ENCODE data around the gene MYOM3.

MYOM3 gene

DNA sequence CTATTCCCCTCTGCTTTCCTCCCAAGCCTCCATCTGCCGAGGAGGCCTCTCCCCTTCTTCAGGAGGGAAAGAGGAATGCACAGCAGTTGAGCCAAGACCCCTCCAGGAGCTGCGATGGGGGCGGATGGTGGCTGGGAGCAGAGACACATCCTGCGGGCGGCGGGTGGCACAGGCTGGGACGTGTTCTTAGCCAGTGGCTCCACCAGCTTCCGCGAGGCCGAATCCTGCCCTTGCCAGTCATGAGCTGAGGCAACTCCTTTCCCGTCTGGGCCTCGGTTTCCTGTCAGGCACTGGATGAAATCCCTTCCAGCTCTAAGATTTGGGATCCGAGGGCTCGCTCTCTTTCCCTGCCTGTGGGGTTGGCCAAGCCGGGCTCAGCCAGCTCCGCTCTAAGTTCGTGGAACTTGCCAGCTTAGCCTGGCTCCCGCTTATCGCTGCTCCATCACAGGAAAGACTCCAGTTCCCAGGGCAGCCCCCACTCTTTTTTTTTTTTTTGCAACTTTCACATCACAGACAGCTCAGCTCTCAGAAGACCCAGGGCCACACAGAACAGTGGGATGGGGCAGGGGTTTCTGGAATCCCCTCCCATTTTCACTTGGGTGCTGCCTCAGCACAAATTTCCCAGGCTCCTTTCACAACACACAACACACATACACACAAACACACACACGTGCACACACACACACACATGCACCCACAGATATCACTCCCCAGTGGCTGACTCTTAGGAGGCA is 506 bp downstream of the MYOM3 start:
- no peaks in the 10 kb centered on the region; the same call in 1 of the 2 replicates for H3K27me3 ChIP-seq (ENCODE audit: insufficient read depth, low read length)
- H3K4me3 ChIP-seq (ENCODE audit: low read length), result no peak overlapping the region
- no peak overlapping the region for H3K27ac ChIP-seq (ENCODE audit: low read depth, low read length)
- H3K9ac ChIP-seq (ENCODE audit: low read depth, low read length), result no peak overlapping the region
- H3K36me3 ChIP-seq (ENCODE audit: insufficient read depth, low read length), result no peaks in the 10 kb centered on the region
- 88% methylated on average over 20 of the region's 20 CpGs for WGBS
- peaks cover 10% of the 10 kb centered on the region for H3K4me1 ChIP-seq (ENCODE audit: insufficient read depth, low read length)
- no peaks in the 10 kb centered on the region for H3K9me3 ChIP-seq (ENCODE audit: insufficient read depth, low read depth, low read length)

DNA sequence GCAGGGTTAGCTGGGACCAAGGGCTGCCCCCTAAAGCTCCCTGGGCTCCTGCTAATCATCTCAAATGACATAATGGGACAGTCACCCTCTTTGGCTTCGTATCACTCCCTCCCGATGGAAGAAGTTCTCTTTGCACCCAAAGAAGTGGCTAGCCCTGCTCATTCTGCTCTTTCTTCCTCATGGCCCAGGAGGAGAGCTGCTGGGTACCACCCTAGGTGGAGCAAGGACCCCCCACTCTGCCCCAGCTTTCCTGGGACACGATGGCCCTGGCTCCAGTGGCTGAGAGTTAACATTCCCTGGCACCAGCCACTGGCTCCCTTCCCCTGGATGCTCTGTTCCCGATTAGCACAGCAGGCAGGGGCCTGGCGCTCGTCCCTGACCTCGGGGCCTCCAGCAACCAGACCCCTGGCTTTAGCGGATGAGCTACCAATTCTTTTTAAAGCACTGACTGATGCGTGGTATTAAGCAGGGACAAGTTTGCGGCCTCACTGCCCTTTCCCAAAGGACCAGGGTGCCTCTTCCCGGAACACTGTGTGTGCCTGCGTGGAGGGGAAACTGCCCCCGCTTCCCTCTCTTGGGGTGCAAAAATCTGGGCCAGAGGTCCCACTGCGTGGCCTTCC is 1.2 kb downstream of the MYOM3 start:
- Histone ChIP-seq H3K27ac (ENCODE audit: low read depth, low read length) (no peak overlapping the region), H3K9me3 (ENCODE audit: insufficient read depth, low read depth, low read length) (no peaks in the 10 kb centered on the region), H3K27me3 (ENCODE audit: insufficient read depth, low read length) (no peaks in the 10 kb centered on the region; the same call in 1 of the 2 replicates), H3K4me1 (ENCODE audit: insufficient read depth, low read length) (peaks cover 10% of the 10 kb centered on the region), H3K4me3 (ENCODE audit: low read length) (no peak overlapping the region), H3K9ac (ENCODE audit: low read depth, low read length) (no peak overlapping the region), H3K36me3 (ENCODE audit: insufficient read depth, low read length) (no peaks in the 10 kb centered on the region)
- 89% methylated on average over 14 of the region's 14 CpGs for WGBS

DNA sequence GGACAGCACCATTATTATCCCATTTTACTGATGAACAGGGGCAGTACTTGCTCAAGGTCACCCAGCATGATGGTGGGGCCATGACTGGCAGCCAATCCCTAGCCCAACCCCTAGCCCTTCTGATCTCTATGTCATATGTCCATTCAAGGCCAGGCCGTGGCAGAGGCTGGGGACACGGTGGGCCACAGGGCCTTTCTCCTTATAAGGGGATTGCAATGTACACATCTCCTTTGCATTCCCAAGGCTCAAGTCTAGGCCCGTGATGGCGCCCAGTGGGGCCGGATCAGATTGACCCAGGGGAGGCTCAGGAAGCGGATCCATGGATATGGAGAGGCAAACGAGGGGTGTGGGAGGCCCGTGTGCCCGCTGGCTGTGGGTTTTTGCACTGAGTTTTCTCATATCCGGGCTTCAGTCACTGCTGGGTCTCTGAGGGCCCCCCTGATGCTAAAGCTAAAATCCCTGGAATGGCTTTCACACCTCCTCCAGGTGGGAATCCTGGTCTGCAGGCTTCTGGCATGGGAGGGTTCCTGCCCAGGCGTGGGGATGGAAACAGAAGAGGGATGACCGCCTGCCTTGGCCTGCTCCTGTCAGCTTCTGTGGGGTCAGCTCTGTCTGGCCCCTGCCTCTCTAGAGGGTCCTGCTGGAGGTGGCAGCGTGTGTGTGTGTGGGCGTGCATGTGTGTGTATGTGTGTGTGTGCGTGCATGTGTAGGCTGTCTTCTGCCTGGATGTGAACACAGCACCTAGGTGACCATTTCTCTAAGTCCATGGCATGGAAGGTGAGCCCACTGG is 2.1 kb downstream of the MYOM3 start:
- Histone ChIP-seq H3K9me3 (ENCODE audit: insufficient read depth, low read depth, low read length) (no peaks in the 10 kb centered on the region), H3K27ac (ENCODE audit: low read depth, low read length) (no peak overlapping the region), H3K36me3 (ENCODE audit: insufficient read depth, low read length) (no peaks in the 10 kb centered on the region), H3K27me3 (ENCODE audit: insufficient read depth, low read length) (no peaks in the 10 kb centered on the region; the same call in 1 of the 2 replicates), H3K9ac (ENCODE audit: low read depth, low read length) (no peak overlapping the region), H3K4me3 (ENCODE audit: low read length) (no peak overlapping the region), H3K4me1 (ENCODE audit: insufficient read depth, low read length) (peaks cover 9% of the 10 kb centered on the region)
- WGBS, result 90% methylated on average over 15 of the region's 15 CpGs

DNA sequence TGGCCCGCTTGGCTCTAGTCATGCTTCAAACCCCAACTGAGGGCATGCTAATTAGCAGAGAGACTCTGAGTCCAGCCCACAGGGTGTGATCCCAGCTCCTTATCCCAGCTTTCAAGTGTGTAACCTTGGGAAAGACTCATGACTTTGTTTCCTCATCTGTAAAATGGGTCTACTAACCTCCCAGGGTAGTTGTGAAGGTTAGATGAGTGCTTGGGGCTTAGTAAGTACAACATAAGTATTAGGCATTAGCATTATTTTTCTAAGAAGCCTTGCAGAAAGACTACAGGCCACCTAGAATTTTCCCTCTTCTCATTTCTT is 2.8 kb downstream of the MYOM3 start:
- H3K9me3 ChIP-seq (ENCODE audit: insufficient read depth, low read depth, low read length), result no peaks in the 10 kb centered on the region
- no peak overlapping the region for H3K9ac ChIP-seq (ENCODE audit: low read depth, low read length)
- no peak overlapping the region for H3K27ac ChIP-seq (ENCODE audit: low read depth, low read length)
- H3K36me3 ChIP-seq (ENCODE audit: insufficient read depth, low read length), result no peaks in the 10 kb centered on the region
- H3K27me3 ChIP-seq (ENCODE audit: insufficient read depth, low read length), result no peaks in the 10 kb centered on the region; the same call in 1 of the 2 replicates
- peaks cover 6% of the 10 kb centered on the region; the same call in 1 of the 2 replicates for H3K4me1 ChIP-seq (ENCODE audit: insufficient read depth, low read length)
- 94% methylated on average over 1 of the region's 1 CpG for WGBS
- H3K4me3 ChIP-seq (ENCODE audit: low read length), result no peak overlapping the region

DNA sequence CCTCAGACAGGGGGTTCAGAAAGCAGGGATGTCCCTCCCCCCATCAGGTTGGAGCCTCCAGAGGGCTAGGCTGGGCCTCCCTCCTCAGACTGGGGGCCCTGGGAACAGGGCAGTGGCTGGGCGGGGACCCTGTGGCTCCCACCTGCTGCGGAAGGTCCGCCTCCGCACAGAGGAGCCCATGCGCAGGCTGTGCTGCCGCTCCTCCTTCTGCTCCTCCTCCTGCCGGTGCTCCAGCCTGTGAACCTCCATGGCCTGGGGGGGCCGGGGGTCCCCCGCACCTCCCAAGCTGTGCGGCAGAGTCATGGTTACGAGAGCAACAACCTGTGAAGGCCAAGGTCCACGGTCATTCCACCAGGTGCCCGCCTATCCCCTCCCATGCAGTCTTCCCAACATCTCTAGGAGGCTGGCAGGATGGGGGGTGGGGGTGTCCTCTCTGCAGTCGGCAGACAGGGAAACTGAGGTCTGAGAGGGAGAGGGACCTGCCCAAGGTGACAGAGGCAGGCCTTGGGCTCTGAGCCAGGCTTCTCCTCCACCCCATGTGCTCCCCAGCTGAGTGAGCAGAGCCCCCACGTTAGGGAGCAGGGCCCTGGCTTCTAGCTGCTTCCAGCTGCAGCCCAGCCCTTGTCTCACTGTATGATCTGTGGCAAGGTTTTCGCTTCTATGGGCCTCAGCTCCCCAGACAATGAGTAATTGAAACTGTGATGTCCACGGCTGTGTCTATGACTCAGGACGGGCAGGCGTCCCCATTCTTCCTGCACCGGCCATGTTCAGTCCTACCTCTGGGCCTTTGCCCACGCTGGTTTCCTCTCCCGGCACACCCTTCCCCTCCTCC is 3.4 kb downstream of the MYOM3 start:
- Histone ChIP-seq H3K27me3 (ENCODE audit: insufficient read depth, low read length) (no peaks in the 10 kb centered on the region; the same call in 1 of the 2 replicates), H3K27ac (ENCODE audit: low read depth, low read length) (no peak overlapping the region), H3K36me3 (ENCODE audit: insufficient read depth, low read length) (no peaks in the 10 kb centered on the region), H3K9ac (ENCODE audit: low read depth, low read length) (no peak overlapping the region), H3K9me3 (ENCODE audit: insufficient read depth, low read depth, low read length) (no peaks in the 10 kb centered on the region), H3K4me1 (ENCODE audit: insufficient read depth, low read length) (peaks cover 6% of the 10 kb centered on the region; the same call in 1 of the 2 replicates), H3K4me3 (ENCODE audit: low read length) (no peak overlapping the region)
- WGBS, result 85% methylated on average over 22 of the region's 22 CpGs

DNA sequence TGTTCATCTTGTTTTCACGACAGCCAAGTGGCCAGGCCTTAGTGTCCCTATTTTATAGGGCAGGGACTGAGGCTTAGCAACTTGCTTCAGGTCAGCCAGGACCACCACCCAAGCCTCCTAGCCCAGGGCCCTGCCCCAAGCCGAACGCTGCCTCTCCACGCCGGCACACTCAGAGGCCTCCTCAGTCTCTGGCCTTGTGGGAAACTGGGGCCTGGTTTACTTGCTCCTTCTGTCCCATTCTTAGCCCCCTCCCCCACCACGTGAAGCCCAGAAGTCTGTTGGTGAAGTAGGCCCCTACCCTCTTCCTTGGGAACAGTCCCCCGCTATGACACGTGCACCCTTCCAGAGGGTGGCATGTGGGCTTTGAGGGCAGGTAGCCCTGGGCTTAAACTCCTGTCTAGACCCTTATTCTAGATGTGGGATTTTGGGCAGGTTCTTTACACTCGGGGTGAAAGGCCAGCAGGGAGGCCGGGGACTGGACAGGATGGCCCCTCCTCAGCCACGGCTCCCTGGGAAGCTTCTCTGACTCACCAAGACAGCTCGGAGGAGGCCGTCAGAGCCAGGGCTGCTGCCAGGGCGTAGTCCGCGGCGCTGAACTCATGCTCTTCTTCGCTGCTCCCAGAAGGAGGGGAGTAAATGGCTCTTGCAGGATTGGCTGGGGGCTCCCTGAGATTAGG is 4.3 kb downstream of the MYOM3 start:
- Histone ChIP-seq H3K9me3 (ENCODE audit: insufficient read depth, low read depth, low read length) (no peaks in the 10 kb centered on the region), H3K4me1 (ENCODE audit: insufficient read depth, low read length) (peaks cover 6% of the 10 kb centered on the region; the same call in 1 of the 2 replicates), H3K4me3 (ENCODE audit: low read length) (no peak overlapping the region), H3K27me3 (ENCODE audit: insufficient read depth, low read length) (no peaks in the 10 kb centered on the region; the same call in 1 of the 2 replicates), H3K9ac (ENCODE audit: low read depth, low read length) (no peak overlapping the region), H3K27ac (ENCODE audit: low read depth, low read length) (no peak overlapping the region), H3K36me3 (ENCODE audit: insufficient read depth, low read length) (no peaks in the 10 kb centered on the region)
- 70% methylated on average over 18 of the region's 18 CpGs for WGBS

DNA sequence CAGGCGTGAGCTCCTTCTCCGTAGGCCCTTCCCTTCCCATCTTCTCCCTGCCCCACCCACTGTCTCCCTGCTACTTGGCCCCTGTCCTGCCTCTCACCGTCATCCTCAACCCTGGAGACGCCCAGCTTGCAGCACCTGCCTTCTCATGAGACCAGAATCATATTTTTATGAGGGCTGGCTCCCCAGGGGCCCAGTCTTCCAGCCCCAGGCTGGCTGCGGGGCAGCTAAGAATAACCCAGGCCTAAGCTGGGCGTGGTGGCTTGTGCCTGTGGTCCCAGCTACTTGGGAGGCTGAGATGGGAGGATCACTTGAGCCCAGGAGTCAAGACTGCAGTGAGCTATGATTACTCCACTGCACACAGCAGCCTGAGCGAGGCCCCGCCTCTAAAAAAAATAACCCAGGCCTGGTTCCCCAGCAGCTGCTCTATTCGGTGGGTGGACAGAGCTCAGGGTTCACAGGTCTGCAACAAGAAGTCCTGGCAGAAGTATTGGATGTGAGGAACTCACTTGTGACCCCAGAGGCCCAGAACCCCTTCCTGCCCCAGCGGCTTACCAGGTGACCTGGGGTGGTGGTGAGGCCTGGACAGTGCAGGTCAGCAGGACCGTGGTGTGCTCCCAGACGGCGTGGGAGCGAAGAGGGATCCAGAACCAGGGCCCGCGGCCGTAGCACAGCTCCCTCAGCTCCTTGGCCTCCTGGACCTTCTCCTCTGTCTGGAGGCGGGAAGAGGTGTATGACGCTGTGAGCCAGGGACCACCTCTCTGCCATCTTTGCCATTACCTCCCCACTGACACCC is 6.4 kb downstream of the MYOM3 start:
- H3K9ac ChIP-seq (ENCODE audit: low read depth, low read length), result no peak overlapping the region
- no peaks in the 10 kb centered on the region for H3K27me3 ChIP-seq (ENCODE audit: insufficient read depth, low read length)
- 89% methylated on average over 19 of the region's 19 CpGs for WGBS
- H3K36me3 ChIP-seq (ENCODE audit: insufficient read depth, low read length), result no peaks in the 10 kb centered on the region
- no peaks in the 10 kb centered on the region for H3K9me3 ChIP-seq (ENCODE audit: insufficient read depth, low read depth, low read length)
- peaks cover 6% of the 10 kb centered on the region; the same call in 1 of the 2 replicates for H3K4me1 ChIP-seq (ENCODE audit: insufficient read depth, low read length)
- no peak overlapping the region for H3K27ac ChIP-seq (ENCODE audit: low read depth, low read length)
- H3K4me3 ChIP-seq (ENCODE audit: low read length), result no peak overlapping the region

DNA sequence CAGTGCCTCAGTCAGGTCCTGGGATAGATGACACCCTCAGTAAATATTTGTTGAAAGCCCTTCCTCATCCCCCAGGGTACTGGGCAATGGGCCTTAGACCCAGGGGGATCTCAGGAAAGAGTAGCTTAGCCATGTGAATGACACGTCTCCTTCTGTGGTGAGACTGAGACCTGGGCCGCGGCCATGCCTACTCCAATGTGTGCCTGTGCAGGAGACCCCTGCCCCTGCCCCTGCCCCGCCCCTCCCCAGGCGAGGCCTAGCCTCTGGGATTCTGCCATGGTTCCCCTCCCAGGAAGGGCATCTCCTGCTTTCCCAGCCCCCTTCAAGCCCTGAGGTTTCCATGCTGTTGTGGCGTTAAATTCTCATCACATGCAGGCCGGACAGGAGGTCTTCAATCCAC is 7.1 kb downstream of the MYOM3 start:
- no peaks in the 10 kb centered on the region for H3K9me3 ChIP-seq (ENCODE audit: insufficient read depth, low read depth, low read length)
- no peak overlapping the region for H3K9ac ChIP-seq (ENCODE audit: low read depth, low read length)
- WGBS, result 92% methylated on average over 7 of the region's 7 CpGs
- H3K27ac ChIP-seq (ENCODE audit: low read depth, low read length), result no peak overlapping the region
- peaks cover 6% of the 10 kb centered on the region; the same call in 1 of the 2 replicates for H3K4me1 ChIP-seq (ENCODE audit: insufficient read depth, low read length)
- H3K27me3 ChIP-seq (ENCODE audit: insufficient read depth, low read length), result no peaks in the 10 kb centered on the region
- H3K36me3 ChIP-seq (ENCODE audit: insufficient read depth, low read length), result no peaks in the 10 kb centered on the region
- no peak overlapping the region for H3K4me3 ChIP-seq (ENCODE audit: low read length)

DNA sequence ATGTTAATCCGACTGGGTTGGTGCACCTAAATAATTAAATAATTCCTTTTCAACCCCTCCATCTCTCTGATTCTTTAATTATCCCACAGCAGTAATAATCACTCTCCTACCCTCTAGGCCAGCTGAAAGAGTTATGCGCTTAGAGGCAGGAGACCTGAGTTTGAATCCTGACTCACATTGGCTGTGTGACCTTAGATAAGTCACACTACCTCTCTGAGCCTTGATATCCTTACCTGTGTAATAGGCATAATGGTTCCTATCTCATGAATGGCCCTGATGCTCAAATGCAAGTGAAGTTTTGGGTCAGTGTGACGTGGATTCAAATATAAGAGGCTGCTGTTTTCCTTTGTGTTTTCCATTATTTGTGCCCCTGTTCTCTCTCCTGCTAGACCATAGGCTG is 8.1 kb downstream of the MYOM3 start:
- no peaks in the 10 kb centered on the region for H3K27me3 ChIP-seq (ENCODE audit: insufficient read depth, low read length)
- peaks cover 6% of the 10 kb centered on the region; the same call in 1 of the 2 replicates for H3K4me1 ChIP-seq (ENCODE audit: insufficient read depth, low read length)
- H3K27ac ChIP-seq (ENCODE audit: low read depth, low read length), result no peak overlapping the region
- 98% methylated on average over 3 of the region's 3 CpGs for WGBS
- no peaks in the 10 kb centered on the region for H3K36me3 ChIP-seq (ENCODE audit: insufficient read depth, low read length)
- H3K9ac ChIP-seq (ENCODE audit: low read depth, low read length), result no peak overlapping the region
- H3K9me3 ChIP-seq (ENCODE audit: insufficient read depth, low read depth, low read length), result no peaks in the 10 kb centered on the region
- H3K4me3 ChIP-seq (ENCODE audit: low read length), result no peak overlapping the region

DNA sequence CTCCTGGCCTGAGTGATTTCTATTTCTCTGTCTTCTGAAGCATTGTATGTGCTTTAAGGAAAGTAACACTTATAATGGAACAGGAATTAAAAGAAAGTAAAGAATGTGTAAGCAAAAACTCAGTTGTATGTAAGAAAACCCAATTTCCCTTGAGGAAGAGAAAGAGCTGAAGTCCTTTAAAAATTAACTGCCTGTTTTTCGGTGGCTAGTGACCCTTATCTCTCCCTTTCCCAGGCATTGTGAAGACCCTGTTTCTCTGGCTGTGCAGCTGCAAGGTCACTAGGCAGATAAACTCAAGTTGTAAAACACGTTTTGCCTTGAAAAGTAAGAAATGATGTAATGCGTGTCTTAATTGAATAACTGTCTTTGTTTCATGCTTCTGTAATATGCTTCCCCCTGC is 8.5 kb downstream of the MYOM3 start:
- no peak overlapping the region for H3K4me3 ChIP-seq (ENCODE audit: low read length)
- 87% methylated on average over 3 of the region's 3 CpGs for WGBS
- H3K4me1 ChIP-seq (ENCODE audit: insufficient read depth, low read length), result peaks cover 6% of the 10 kb centered on the region; the same call in 1 of the 2 replicates
- no peaks in the 10 kb centered on the region for H3K9me3 ChIP-seq (ENCODE audit: insufficient read depth, low read depth, low read length)
- H3K36me3 ChIP-seq (ENCODE audit: insufficient read depth, low read length), result no peaks in the 10 kb centered on the region
- no peaks in the 10 kb centered on the region for H3K27me3 ChIP-seq (ENCODE audit: insufficient read depth, low read length)
- no peak overlapping the region for H3K27ac ChIP-seq (ENCODE audit: low read depth, low read length)
- no peak overlapping the region for H3K9ac ChIP-seq (ENCODE audit: low read depth, low read length)

Data from HUES64 (cell line).